Measurements from ENCODE around the gene ZNF423.

ZNF423 gene

GRCh38 chr16:49822649-49823370, 33.1 kb downstream of the ZNF423 start:
- DNase-seq = no peak

- DNase-seq = no peak
Observed at GRCh38 chr16:49821614-49822282, 34.2 kb downstream of the ZNF423 start.

GRCh38 chr16:49821156-49821555, 34.8 kb downstream of the ZNF423 start:
- DNase-seq = no peak

GRCh38 chr16:49817754-49818507, 38.0 kb downstream of the ZNF423 start:
- no peak for DNase-seq

GRCh38 chr16:49816875-49817274, 39.0 kb downstream of the ZNF423 start:
- no peak for DNase-seq

GRCh38 chr16:49811644-49812334, 44.1 kb downstream of the ZNF423 start:
- no peak for DNase-seq

- DNase-seq = no peak
Observed at GRCh38 chr16:49810831-49811230, 45.1 kb downstream of the ZNF423 start.

- no peak for DNase-seq
Observed at GRCh38 chr16:49809561-49809960, 46.4 kb downstream of the ZNF423 start.

- DNase-seq = no peak
Observed at GRCh38 chr16:49809062-49809461, 46.9 kb downstream of the ZNF423 start.

GRCh38 chr16:49806446-49806845, 49.5 kb downstream of the ZNF423 start:
- DNase-seq = no peak

- DNase-seq = no peak
Observed at GRCh38 chr16:49801290-49801689, 54.6 kb downstream of the ZNF423 start.

GRCh38 chr16:49800876-49801275, 55.0 kb downstream of the ZNF423 start:
- no peak for DNase-seq

- no peak for DNase-seq
Observed at GRCh38 chr16:49800441-49800840, 55.5 kb downstream of the ZNF423 start.

GRCh38 chr16:49799172-49799571, 56.7 kb downstream of the ZNF423 start:
- no peak for DNase-seq

- no peak for DNase-seq
Observed at GRCh38 chr16:49795513-49795912, 60.4 kb downstream of the ZNF423 start.

- no peak for DNase-seq
Observed at GRCh38 chr16:49793244-49793643, 62.7 kb downstream of the ZNF423 start.

- no peak for DNase-seq
Observed at GRCh38 chr16:49789616-49790015, 66.3 kb downstream of the ZNF423 start.

GRCh38 chr16:49788986-49789385, 66.9 kb downstream of the ZNF423 start:
- DNase-seq = no peak

- DNase-seq = no peak
Observed at GRCh38 chr16:49788572-49788971, 67.3 kb downstream of the ZNF423 start.

GRCh38 chr16:49786926-49787557, 68.9 kb downstream of the ZNF423 start:
- DNase-seq = no peak

GRCh38 chr16:49785970-49786369, 69.9 kb downstream of the ZNF423 start:
- no peak for DNase-seq

GRCh38 chr16:49782405-49782804, 73.5 kb downstream of the ZNF423 start:
- no peak for DNase-seq

GRCh38 chr16:49781401-49781800, 74.5 kb downstream of the ZNF423 start:
- no peak for DNase-seq

All from COR-L47 (cell line).